ENCODE measurements around the gene PAQR7. TPM values are rescaled to one million over a fixed set of nuclear protein-coding genes. Genes with fewer than 3 reads are reported as not detected.

Gene PAQR7
- total RNA-seq, 1 donor from 2014 or later = 24.0 TPM

DNA sequence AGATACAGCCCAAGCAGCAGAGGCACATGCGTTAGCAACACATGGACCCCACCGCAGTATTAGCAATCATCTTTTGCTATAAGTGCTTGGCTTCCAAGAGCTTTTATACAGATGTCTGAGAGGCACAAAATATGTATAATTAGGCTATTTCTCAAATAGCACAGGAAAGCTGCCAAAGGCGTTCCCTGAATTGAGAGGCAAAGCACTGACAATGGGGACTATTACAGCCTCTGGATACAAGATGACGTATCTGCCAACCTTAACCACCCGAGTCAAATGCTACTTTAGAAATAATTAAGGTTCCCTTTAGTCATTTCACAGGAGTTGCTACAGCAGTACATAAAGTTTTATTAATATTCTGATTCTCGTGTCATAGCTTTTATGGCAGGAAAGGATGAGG is 24.3 kb upstream of the PAQR7 start:
- H3K27ac Mint-ChIP-seq = no peak overlapping the region
- H3K27me3 Mint-ChIP-seq (ENCODE audit: low read depth) = no peaks in the 10 kb centered on the region
- DNase-seq (ENCODE audit: low spot score in 2 of 2, unreplicated experiment in 2 of 2) = no peak
- H3K4me3 Mint-ChIP-seq = no peak overlapping the region
- H3K4me1 Mint-ChIP-seq = peaks cover 31% of the 10 kb centered on the region
- H3K36me3 Mint-ChIP-seq = peaks cover 35% of the 10 kb centered on the region
- TF ChIP-seq, protein P1, sequence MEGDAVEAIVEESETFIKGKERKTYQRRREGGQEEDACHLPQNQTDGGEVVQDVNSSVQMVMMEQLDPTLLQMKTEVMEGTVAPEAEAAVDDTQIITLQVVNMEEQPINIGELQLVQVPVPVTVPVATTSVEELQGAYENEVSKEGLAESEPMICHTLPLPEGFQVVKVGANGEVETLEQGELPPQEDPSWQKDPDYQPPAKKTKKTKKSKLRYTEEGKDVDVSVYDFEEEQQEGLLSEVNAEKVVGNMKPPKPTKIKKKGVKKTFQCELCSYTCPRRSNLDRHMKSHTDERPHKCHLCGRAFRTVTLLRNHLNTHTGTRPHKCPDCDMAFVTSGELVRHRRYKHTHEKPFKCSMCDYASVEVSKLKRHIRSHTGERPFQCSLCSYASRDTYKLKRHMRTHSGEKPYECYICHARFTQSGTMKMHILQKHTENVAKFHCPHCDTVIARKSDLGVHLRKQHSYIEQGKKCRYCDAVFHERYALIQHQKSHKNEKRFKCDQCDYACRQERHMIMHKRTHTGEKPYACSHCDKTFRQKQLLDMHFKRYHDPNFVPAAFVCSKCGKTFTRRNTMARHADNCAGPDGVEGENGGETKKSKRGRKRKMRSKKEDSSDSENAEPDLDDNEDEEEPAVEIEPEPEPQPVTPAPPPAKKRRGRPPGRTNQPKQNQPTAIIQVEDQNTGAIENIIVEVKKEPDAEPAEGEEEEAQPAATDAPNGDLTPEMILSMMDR (IDR thresholded peaks at IDR 0.05; ENCODE audit: unreplicated experiment) = no peak
- H3K9me3 Mint-ChIP-seq = no peaks in the 10 kb centered on the region

DNA sequence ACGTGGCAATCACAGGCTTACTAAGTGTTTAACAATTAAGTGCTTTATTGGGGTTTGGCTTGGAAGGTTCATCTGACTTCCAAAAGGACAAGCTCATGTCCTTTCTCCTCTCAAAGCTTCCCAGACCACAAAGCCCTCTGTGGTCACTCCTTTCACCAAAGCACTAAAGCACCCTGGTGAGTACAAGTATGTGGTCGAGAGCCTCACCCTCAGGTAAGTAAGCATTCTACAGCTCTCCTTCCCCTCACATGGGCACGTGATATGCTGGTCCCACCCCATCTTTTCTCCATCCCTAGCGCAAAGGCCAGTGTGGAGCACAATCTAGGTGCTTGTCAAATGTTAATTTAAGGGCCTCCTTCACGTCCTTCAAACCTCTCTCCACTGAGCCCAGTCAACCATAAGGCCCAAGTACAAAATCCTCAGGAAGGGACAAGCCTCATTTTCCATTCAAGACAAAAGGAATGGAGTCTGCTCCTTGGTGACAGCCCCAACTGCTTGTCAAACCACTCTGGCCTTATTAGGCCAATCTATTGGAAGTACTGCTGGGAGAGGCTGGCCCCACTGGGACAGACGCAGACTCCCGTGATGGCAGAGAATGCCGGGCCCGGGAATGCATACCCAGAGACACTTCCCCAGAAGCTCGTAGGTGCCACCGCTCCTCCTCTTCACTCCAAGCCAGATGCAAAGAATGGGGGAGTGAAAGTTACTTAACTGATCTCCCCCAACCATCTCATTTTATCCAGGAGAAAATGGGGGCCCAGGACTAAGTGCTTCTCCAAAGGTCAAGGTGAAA is 22.9 kb upstream of the PAQR7 start:
- H3K4me3 Mint-ChIP-seq = no peak overlapping the region

DNA sequence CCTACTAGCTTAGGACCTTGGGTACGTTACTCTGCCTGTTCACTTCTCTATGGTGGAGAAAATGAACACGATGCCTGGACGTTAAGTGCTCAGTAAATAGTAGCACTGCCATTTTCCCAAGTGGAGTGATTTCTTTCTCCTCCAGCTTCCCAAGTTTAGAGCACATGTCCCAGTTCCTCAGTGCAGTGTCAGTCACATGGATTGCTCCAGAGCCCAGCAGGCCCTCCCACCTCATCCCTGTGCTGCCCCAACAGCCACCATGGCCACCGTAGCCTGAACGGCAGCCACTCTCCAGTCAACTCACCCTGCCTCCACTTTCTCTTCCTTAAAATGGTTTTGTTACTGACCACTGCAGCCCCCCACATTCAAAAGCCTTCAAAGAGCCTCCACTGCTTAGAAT is 22.2 kb upstream of the PAQR7 start:
- peaks cover 35% of the 10 kb centered on the region for H3K36me3 Mint-ChIP-seq
- peak overlapping the region; percentile 24 for H3K27ac Mint-ChIP-seq
- H3K9me3 Mint-ChIP-seq = no peaks in the 10 kb centered on the region
- DNase-seq (ENCODE audit: low spot score in 2 of 2, unreplicated experiment in 2 of 2) = no peak
- TF ChIP-seq, protein P1 (IDR thresholded peaks at IDR 0.05; ENCODE audit: unreplicated experiment) = no peak
- no peaks in the 10 kb centered on the region for H3K27me3 Mint-ChIP-seq (ENCODE audit: low read depth)
- H3K4me1 Mint-ChIP-seq = peaks cover 20% of the 10 kb centered on the region
- H3K4me3 Mint-ChIP-seq = no peak overlapping the region

More for the DNA sequence above, 22.9 kb upstream of the PAQR7 start:
- Mint-ChIP-seq H3K27me3 (ENCODE audit: low read depth) (no peaks in the 10 kb centered on the region), H3K27ac (peak overlapping the region; percentile 40), H3K4me1 (peaks cover 21% of the 10 kb centered on the region), H3K9me3 (no peaks in the 10 kb centered on the region), H3K36me3 (peaks cover 35% of the 10 kb centered on the region)
- TF ChIP-seq, protein P1 (IDR thresholded peaks at IDR 0.05; ENCODE audit: unreplicated experiment) = no peak
- no peak for DNase-seq (ENCODE audit: low spot score in 2 of 2, unreplicated experiment in 2 of 2)

GRCh38 chr1:25896266-25896665 is 20.8 kb upstream of the PAQR7 start:
- Mint-ChIP-seq H3K27ac (peak overlapping the region; percentile 61), H3K36me3 (peaks cover 28% of the 10 kb centered on the region), H3K4me3 (no peak overlapping the region), H3K4me1 (peaks cover 26% of the 10 kb centered on the region), H3K9me3 (no peaks in the 10 kb centered on the region), H3K27me3 (ENCODE audit: low read depth) (no peaks in the 10 kb centered on the region)
- TF ChIP-seq, protein P1 (IDR thresholded peaks at IDR 0.05; ENCODE audit: unreplicated experiment) = no peak
- DNase-seq (ENCODE audit: low spot score in 2 of 2, unreplicated experiment in 2 of 2) = no peak

GRCh38 chr1:25895365-25895990 is 20.0 kb upstream of the PAQR7 start:
- Mint-ChIP-seq H3K4me3 (no peak overlapping the region), H3K4me1 (peaks cover 31% of the 10 kb centered on the region), H3K9me3 (no peaks in the 10 kb centered on the region), H3K36me3 (peaks cover 20% of the 10 kb centered on the region), H3K27ac (peak overlapping the region; percentile 77), H3K27me3 (ENCODE audit: low read depth) (no peaks in the 10 kb centered on the region)
- peak; percentile 84 to 94 for DNase-seq (ENCODE audit: low spot score in 2 of 2, unreplicated experiment in 2 of 2)
- TF ChIP-seq, protein P1 (IDR thresholded peaks at IDR 0.05; ENCODE audit: unreplicated experiment) = peak; percentile 93

Measured in mesothelial cell of epicardium (in vitro differentiated cells).